ENCODE data around the gene KNCN. TPM values are rescaled to one million over a fixed set of nuclear protein-coding genes. Genes with fewer than 3 reads are reported as not detected.

The KNCN gene
- not detected in 2 replicates for total RNA-seq (ENCODE audit: low replicate concordance)

GRCh38 chr1:46551597-46552095 is at the start of gene KNCN:
TSS of gene KNCN (minus strand) at chr1:46551647. CDS start at chr1:46551215, 432 bp downstream.

Other genes with a start within 250 kb of the KNCN start
- 36.2 and 66.6 TPM in 2 replicates for gene LRRC41, start 248.0 kb downstream of the KNCN start, total RNA-seq (ENCODE audit: low replicate concordance)
- 750 and 1,189 TPM in 2 replicates for gene UQCRH, start 247.9 kb downstream of the KNCN start, total RNA-seq (ENCODE audit: low replicate concordance)
- 15.4 and 16.3 TPM in 2 replicates for gene NSUN4, start 210.8 kb downstream of the KNCN start, total RNA-seq (ENCODE audit: low replicate concordance)
- gene FAAH, start 157.3 kb downstream of the KNCN start, total RNA-seq (ENCODE audit: low replicate concordance), result 0.53 and 0.70 TPM in 2 replicates
- gene DMBX1, start 61.8 kb downstream of the KNCN start, total RNA-seq (ENCODE audit: low replicate concordance), result not detected in 2 replicates
- 14.2 and 16.9 TPM in 2 replicates for gene MKNK1, start 52.6 kb upstream of the KNCN start, total RNA-seq (ENCODE audit: low replicate concordance)
- 9.6 and 15.1 TPM in 2 replicates for gene MOB3C, start 65.2 kb upstream of the KNCN start, total RNA-seq (ENCODE audit: low replicate concordance)
- gene ATPAF1, start 116.7 kb upstream of the KNCN start, total RNA-seq (ENCODE audit: low replicate concordance), result 29.6 and 39.2 TPM in 2 replicates
- gene TEX38, start 120.2 kb upstream of the KNCN start, total RNA-seq (ENCODE audit: low replicate concordance), result not detected in 2 replicates
- 8.5 and 19.8 TPM in 2 replicates for gene EFCAB14, start 167.5 kb upstream of the KNCN start, total RNA-seq (ENCODE audit: low replicate concordance)
- not detected in 2 replicates for gene CYP4B1, start 247.4 kb upstream of the KNCN start, total RNA-seq (ENCODE audit: low replicate concordance)

Measured in smooth muscle cell of the coronary artery (primary cell).